HG02981 (cell line): ENCODE results near the gene ADAMTS14.
"Not testable (repeated sequence)": the region's sequence is repeated elsewhere in the genome, so short reads cannot be mapped to it uniquely, and the experiment has no call there.

ENCODE experiments used
- ATAC-seq: cut with Tn5 transposase; IDR thresholded peaks from one replicate; pipeline ENCODE4 v1.9.1; 2021; ENCODE audit warnings: mild to moderate bottlenecking, moderate library complexity; ENCODE audit not compliant: unreplicated experiment

The ADAMTS14 gene, protein sequence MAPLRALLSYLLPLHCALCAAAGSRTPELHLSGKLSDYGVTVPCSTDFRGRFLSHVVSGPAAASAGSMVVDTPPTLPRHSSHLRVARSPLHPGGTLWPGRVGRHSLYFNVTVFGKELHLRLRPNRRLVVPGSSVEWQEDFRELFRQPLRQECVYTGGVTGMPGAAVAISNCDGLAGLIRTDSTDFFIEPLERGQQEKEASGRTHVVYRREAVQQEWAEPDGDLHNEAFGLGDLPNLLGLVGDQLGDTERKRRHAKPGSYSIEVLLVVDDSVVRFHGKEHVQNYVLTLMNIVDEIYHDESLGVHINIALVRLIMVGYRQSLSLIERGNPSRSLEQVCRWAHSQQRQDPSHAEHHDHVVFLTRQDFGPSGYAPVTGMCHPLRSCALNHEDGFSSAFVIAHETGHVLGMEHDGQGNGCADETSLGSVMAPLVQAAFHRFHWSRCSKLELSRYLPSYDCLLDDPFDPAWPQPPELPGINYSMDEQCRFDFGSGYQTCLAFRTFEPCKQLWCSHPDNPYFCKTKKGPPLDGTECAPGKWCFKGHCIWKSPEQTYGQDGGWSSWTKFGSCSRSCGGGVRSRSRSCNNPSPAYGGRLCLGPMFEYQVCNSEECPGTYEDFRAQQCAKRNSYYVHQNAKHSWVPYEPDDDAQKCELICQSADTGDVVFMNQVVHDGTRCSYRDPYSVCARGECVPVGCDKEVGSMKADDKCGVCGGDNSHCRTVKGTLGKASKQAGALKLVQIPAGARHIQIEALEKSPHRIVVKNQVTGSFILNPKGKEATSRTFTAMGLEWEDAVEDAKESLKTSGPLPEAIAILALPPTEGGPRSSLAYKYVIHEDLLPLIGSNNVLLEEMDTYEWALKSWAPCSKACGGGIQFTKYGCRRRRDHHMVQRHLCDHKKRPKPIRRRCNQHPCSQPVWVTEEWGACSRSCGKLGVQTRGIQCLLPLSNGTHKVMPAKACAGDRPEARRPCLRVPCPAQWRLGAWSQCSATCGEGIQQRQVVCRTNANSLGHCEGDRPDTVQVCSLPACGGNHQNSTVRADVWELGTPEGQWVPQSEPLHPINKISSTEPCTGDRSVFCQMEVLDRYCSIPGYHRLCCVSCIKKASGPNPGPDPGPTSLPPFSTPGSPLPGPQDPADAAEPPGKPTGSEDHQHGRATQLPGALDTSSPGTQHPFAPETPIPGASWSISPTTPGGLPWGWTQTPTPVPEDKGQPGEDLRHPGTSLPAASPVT

DNA sequence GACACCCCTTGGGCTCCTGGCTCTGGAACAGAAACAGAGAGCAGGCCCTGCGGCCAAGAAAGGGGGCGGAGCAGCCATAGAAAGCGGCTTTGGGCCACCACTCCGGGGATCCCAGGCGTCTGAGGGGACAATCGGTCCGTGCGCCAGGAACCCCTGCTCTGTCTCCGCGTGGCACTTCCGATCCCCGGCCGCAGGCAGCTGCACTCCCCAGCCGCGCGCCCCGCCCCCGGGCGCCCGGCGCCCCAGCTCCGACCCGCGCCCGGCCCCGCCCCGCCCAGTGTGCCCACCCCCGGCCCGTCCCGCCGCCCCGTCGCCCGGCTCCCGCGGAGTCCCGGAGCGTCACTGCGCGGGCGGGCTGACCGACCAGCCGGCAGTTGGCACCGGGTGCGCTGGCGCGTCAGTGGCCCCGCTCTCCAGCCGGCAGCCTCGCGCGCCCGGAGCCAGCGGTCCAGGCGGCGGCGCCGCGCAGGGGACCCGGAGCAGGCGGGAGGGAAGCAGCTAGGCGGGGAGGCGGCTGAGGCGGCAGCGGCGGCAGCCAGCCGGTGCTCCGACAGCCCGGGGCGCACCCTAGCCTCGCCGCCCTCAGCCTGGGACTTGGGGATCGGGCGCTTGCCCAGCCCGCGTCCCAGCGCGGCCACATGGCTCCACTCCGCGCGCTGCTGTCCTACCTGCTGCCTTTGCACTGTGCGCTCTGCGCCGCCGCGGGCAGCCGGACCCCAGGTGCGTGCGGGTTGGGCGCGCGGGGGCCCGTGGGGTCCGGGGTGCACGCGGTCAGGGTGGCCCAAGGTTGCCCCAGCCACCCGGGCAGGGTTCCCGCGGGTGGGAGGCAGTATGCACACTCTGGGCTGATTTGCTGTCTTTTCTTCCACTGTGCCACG is at the start of gene ADAMTS14:
Gene ADAMTS14 (plus strand): TSS at position 342 of the 878 bp plus-strand sequence. CDS start 297 bp downstream, at position 639.
- no peak for ATAC-seq

DNA sequence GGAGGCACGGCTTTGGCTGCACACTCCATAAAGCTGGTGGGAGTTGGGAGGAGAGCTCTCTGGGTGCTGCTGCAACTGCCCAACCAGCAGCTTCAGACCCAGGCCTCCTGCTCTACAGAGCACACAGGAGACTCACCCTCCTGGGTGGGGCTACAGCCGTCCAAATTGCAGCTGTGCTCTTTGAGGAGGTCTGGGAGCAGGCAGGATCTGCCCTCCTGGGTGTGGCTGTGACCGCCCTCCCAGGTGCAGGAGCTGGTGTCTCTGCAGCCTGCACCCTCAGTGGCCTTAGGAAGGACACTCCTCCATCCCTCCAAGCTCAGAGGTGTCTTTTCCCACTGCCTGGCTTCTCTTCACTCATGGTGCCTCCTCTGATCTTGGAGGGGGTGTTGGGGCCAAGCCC is 49.8 kb upstream of the ADAMTS14 start:
- no peak for ATAC-seq

DNA sequence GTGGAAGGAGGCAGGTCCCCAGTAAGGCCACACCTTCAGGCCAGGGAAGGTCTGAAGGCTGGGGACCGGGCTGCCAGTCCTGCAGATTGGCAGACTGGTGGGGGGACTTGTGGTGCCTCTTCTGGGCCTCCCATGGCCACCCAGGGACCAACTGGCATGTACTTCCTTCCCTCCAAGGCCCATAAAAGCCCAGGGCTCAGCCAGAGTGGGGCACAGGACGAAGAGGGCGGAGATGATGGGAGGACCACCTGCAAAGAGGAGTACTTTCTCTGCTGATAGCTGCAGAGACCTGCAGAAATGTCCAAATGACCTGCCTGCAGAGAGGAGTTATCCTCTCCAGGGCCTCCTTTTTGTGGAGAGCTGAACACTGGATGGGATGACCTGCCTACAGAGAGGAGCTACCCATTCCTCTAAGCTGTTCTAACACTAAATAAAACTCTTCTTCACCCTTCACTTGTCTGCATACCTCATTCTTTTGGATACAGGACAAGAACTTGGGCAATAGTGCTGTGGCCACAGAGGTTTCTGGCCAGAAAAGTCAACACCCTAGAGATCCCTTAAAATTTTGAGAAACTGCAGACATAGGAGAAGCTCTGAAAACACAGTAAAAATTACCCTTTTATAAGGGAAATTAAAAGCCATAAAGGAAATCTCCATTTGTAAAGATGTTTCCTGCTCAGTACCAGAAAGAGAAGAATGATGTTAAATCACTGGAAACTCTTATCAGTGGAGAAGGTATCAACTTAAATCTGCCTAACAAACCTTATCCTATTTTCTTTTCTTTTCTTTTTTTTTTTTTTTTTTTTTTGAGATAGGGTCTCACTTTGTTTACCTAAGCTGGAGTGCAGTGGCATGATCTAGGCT is 49.1 kb upstream of the ADAMTS14 start:
- ATAC-seq: no peak

DNA sequence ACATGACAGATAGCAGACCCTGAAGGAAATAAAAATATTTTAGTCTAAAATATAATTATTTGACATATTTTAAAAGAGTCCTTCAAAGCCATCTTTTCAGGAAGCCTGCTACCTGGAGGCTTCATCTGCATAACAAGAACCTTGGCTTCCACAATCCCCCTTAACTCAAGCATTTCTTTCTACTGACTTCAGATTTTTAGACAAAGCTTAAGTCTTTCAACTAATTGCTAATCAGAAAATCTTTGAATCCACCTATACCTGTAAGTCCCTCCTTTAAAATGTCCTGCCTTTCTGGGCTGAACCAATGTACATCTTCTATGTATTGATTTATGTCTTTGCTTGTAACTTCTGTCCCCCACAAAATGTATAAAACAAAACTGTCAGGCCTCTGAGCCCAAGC is 46.2 kb upstream of the ADAMTS14 start:
- no peak for ATAC-seq

DNA sequence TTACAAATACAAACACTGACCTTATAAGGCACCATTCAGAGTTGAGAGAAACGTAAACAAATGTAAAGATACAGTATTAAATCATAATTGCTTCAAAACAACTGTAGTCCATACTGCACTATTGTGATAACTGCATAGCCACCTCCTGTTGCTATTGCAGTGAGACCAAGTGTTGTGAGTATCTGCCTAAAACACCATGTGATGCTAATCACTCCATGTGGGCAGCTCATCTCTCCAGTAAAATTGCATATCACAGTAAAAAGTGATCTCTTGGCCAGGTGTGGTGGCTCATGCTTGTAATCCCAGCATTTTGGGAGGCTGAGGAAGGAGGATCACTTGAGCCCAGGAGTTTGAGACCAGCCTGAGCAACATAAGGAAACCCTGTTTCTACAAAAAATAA is 43.0 kb upstream of the ADAMTS14 start:
- ATAC-seq: no peak

DNA sequence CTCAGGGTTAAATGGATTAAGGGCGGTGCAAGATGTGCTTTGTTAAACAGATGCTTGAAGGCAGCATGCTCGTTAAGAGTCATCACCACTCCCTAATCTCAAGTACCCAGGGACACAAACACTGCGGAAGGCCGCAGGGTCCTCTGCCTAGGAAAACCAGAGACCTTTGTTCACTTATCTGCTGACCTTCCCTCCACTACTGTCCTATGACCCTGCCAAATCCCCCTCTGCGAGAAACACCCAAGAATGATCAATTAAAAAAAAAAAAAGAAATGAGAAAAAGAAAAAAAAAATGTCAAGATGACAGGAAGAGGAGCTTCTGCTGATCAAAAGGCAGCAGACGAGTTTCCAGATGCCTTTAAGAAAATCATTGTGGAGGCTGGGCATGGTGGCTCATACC is 40.6 kb upstream of the ADAMTS14 start:
- ATAC-seq: not testable (repeated sequence)

DNA sequence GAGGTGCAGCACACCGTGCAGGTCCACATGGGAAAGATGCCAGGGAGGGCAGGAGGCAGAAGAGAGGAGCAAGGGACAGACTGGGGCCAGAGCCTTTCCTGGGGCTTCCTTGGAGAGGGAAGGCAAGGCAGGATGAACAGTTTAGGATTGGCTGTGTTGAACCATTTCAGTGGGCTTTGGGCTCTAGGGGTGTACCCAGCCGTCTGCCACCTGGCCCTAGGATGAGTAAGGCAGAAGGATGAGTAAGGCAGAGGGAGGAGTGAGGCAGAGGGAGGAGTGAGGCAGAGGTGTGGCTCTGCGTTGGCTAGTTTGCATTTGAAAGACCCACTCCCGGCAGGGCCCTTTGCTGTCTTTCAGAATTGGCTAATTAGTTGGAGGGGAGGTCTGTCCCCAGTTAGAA is 38.3 kb upstream of the ADAMTS14 start:
- no peak for ATAC-seq

DNA sequence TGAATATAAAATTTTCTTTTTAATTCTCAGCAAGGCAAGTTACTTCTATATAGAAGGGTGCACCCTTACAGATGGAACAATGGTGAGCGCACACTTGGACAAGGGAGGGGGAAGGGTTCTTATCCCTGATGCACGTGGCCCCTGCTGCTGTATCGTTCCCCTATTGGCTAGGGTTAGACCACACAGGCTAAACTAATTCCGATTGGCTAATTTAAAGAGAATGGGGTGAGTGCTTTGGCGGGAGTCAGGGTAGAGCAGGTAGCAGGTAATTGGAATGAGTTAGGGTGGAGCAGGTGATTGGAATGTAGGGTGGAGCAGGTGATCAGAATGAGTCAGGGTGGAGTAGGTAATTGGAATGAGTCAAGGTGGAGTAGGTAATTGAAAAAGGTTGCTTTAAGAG is 37.8 kb upstream of the ADAMTS14 start:
- not testable (repeated sequence) for ATAC-seq

DNA sequence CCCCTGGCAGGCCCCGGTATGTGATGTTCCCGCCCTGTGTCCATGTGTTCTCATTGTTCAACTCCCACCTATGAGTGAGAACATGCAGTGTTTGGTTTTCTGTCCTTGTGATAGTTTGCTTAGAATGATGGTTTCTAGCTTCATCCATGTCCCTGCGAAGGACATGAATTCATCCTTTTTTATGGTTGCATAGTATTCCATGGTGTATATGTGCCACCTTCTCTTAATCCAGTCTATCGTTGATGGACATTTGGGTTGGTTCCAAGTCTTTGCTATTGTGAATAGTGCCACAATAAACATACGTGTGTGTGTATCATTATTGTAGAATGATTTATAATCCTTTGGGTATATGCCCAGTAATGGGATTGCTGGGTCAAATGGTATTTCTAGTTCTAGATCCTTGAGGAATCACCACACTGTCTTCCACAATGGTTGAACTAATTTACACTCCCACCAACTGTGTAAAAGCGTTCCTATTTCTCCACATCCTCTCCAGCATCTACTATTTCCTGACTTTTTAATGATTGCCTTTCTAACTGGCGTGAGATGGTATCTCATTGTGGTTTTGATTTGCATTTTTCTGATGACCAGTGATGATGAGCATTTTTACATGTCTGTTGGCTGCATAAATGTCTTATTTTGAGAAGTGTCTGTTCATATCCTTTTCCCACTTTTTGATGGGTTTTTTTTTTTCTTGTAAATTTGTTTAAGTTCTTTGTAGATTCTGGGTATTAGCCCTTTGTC is 32.5 kb upstream of the ADAMTS14 start:
- not testable (repeated sequence) for ATAC-seq

DNA sequence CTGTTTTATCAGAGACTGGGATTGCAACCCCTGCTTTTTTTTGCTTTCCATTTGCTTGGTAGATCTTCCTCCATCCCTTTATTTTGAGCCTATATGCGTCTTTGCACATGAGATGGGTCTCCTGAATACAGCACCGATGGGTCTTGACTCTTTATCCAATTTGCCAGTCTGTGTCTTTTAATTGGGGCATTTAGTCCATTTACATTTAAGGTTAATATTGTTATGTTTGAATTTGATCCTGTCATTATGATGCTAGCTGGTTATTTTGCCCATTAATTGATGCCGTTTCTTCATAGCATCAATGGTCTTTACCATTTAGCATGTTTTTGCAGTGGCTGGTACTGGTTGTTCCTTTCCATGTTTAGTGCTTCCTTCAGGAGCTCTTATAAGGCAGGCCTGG is 29.0 kb upstream of the ADAMTS14 start:
- ATAC-seq: not testable (repeated sequence)

DNA sequence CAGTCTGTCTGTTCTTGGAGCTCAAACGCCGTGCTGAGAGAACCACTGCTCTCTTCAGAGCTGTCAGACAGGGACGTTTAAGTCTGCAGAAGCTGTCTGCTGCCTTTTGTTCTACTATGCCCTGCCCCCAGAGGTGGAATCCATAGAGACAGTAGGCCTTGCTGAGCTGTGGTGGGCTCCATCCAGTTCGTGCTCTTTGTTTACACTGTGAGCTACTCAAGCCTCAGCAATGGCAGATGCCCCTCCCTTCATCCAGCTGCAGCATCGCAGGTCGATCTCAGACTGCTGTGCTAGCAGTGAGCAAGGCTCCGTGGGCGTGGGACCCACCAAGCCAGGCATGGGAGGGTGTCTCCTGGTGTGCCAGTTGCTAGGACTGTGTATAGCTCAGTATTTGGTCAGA is 27.3 kb upstream of the ADAMTS14 start:
- ATAC-seq: not testable (repeated sequence)

DNA sequence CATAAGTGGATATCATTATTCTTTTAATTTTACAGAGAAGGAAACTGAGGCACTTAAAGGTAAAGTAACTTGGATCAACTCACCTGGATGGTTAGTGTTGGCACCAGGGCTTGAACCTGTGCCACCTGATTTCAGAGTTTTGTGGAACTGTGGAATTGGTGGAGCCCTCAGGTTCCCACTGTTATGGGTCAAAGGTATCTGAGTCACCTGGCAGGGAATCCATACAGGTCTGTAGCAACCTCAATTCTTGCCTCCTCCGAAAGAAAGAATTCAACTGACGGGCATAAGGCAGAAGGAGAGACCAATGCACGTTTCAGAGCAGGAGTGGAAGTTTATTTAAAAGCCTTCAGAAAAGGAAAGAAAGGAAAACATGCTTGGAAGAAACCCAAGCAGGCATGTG is 25.2 kb upstream of the ADAMTS14 start:
- no peak for ATAC-seq

DNA sequence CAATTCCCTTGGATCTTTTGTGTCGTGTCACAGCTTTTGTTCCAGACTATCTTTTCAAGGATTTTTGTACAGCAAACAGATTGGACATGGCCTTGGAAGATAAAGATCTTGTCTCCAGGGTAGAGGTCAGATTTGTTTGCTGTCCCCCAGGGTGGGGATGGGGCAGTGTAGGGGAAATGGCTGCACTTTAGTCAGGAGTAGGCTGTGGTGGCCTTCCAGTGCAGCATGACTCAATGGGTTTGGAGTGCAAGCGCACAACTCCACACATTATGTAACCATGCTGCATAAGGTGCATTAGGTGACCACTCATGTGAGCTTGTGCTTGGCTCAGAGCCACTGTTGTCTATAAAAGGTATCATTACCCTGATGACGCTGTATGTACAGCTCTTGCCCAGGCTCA is 23.9 kb upstream of the ADAMTS14 start:
- no peak for ATAC-seq

DNA sequence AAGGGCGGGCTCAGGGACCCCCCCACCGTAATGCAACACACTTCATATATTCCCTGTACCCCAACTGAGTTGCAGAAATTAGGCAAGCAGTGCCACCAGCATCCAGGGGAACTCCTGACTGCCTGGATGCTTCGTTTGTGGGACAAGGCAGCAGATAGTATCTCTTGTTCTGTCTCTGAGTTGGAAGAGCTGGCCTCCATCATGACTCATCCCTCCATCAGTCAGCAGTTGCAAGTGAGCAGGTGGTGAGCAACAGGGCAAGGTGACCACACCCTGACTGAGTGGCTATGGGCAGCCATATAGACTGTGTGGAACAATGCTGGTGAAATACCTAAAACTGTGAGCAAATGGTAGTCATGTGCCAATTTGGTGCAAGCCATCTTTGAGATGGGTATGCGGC is 22.8 kb upstream of the ADAMTS14 start:
- no peak for ATAC-seq

DNA sequence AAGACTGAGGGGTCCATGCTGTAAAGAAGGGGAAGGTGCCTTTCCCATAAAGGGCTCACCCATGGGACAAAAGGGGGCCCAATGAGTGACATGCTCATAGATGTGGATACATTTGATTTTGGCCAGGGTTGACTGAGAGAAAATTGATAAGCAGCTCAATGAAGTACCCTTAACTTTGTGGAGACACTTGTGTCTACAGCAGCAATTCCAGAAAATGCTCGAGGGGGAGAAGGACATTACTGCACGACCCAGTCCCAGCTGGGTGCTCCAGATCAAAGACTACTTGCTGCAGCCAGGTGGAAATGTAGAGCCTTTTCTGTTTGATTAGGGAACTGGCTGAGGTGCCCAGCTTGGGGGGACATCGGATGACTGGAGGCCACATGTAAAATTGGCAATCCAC is 22.2 kb upstream of the ADAMTS14 start:
- no peak for ATAC-seq

DNA sequence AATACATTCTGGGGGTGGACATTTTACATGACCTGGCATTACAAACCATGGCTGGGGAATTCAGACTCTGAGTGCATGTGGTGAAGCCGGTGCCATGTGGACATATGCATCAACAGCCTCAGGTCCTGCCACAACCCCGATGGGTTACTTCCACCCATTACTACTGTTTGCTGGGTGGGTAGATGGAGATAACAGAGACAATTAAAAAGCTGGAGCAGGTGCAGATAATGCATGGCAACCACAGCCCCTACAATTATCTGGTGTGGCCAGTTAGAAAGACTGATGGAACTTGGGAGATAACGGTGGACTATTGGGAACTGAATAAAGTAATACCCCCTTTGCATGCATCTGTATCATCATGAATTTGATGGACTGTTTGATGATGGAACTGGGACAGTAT is 21.6 kb upstream of the ADAMTS14 start:
- no peak for ATAC-seq

DNA sequence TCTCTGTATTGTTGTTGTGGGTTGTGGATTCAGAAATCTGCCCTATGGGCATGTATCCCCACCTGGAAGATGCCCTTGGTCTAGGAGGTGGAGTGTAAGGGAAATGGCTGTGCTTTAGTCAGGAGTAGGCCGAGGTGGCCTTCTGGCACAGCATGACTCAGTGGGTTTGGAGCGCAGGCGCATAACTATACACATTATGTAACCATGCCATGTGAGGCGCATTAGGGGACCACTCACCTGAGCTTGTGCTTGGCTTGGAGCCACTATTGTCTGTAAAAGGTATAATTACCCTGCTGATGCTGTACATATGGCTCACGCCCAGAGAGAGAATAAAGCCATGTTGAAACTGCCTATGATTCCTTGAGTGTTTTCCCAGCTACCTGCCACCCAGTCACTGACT is 20.6 kb upstream of the ADAMTS14 start:
- no peak for ATAC-seq

DNA sequence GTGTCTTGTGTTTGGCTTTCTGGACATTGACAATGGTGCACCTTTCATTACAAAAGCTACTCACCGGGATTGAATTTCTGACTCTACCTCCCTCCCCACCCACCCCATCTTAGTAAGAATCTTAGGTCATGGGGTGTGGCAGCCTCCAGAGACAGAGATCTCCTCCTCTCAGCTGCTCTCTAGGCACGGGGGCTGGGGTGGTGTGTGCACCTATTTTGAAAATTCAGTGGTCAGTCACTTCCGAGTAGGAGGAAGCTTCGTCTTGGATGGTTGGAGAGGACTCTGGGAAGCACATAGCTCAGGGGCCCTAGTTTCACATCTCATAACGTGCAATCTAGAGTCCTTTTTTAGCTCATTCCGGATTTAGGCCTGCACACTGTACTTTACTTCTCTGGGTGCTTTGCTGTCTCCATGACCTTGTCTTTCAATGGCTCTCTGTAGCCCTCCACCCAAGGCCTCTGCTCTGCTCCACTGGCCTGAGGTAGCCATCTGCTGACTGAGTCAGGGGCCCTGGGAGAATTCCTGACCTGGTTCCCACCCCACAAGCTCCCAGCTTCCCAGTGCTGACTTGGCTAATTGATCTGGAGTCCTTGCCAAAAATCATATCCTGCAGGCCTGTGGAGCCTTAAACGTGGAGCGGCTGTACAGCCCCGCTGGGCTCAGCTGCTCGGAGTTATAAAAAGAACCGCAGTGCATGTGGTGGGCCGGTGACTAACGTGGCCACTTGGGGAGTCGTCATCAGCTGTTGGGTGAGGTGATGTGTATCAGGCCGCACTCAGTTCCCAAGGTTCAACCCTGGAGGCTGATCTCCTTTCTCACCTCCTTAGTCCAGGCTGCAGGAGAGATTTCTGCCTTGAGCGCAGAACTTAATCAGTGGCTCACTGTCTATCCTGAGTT is 19.3 kb upstream of the ADAMTS14 start:
- no peak for ATAC-seq
